Coronary artery (tissue), 2 donors: ENCODE results near the gene OPCML.

Source experiments
- DNase-seq: peaks from one replicate; pipeline ENCODE4 v3.0.0-alpha.2; 2017; ENCODE audit warnings: low spot score
- H3K27ac ChIP-seq, 2 donors: fragments of 200-600 bp; sonication (generic); one replicate each; pipeline ENCODE4 v1.5.1; 2016 to 2019
- H3K4me3 ChIP-seq: fragments of 200-600 bp; sonication (generic); 2 replicates; pipeline ENCODE4 v1.5.1; 2016; ENCODE audit warnings: mild to moderate bottlenecking, moderate library complexity
- CTCF ChIP-seq: fragments of 200-600 bp; sonication (generic); IDR thresholded peaks from one replicate; pipeline ENCODE4 v1.5.1; 2019; ENCODE audit warnings: antibody characterized with exemption

The OPCML gene

GRCh38 chr11:133181667-133182066, 350.6 kb downstream of the OPCML start:
- TF ChIP-seq CTCF = no peak
- Histone ChIP-seq H3K4me3 (no peak overlapping the region), H3K27ac (no peak overlapping the region)
- no peak for DNase-seq

DNA sequence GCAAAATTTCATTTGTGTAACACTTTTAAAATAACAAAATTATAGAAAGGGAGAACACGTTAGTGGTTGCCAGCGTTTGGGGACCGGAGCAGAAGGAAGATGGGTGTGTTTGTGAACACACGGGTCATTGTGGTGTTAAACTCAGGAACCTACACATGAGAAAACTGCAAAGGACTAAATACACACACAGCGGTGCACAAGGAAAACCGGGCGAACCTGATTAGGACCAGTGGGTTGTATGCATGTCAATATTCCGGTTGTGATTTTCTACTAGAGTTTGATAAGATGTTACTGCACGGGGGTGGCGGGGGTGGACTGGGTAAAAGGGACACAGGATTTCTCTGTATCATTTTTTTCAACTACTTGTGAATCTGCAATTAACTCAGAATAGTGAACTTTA, 351.2 kb downstream of the OPCML start:
- no peak for DNase-seq
- Histone ChIP-seq H3K4me3 (no peak overlapping the region), H3K27ac (no peak overlapping the region)
- no peak for TF ChIP-seq CTCF

- Histone ChIP-seq H3K27ac (no peak overlapping the region), H3K4me3 (no peak overlapping the region)
- no peak for TF ChIP-seq CTCF
- DNase-seq = no peak
Measured at GRCh38 chr11:133180201-133180600, 352.1 kb downstream of the OPCML start.

GRCh38 chr11:133176748-133177147, 355.6 kb downstream of the OPCML start:
- Histone ChIP-seq H3K27ac (no peak overlapping the region), H3K4me3 (no peak overlapping the region)
- no peak for DNase-seq
- TF ChIP-seq CTCF = no peak

- no peak for DNase-seq
- H3K4me3 ChIP-seq = no peak overlapping the region
- no peak for TF ChIP-seq CTCF
- no peak overlapping the region for H3K27ac ChIP-seq
Measured at GRCh38 chr11:133175103-133175502, 357.2 kb downstream of the OPCML start.

- DNase-seq = no peak
- TF ChIP-seq CTCF = no peak
- H3K27ac ChIP-seq = no peak overlapping the region
- H3K4me3 ChIP-seq = no peak overlapping the region
Measured at GRCh38 chr11:133173810-133174412, 358.4 kb downstream of the OPCML start.

- DNase-seq = no peak
- no peak overlapping the region for H3K4me3 ChIP-seq
- no peak overlapping the region for H3K27ac ChIP-seq
- TF ChIP-seq CTCF = no peak
Measured at GRCh38 chr11:133172349-133172748, 360.0 kb downstream of the OPCML start.
